ENCODE data around the gene RNF126.

RNF126 gene

DNA sequence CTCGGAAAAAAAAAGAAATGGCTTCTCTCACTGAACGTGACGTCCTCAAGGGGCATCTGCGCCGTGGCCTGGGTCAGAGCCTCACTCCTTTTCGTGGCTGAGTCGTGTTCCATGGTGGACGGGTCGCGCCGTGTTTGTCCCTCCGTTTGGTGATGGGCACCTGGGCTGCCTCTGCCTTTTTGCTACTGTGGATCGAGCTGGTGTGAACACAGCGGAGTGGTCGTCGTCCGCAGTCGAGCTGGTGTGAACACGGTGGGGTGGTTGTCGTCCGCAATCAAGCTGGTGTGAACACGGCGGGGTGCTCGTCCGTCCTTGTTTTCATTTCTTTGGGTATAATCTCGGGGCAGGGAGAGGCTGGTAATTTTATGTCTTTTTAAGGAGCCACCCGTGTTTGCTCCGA is 61.7 kb downstream of the RNF126 start:
- no peak overlapping the region for H3K4me3 ChIP-seq
- peaks cover 2% of the 10 kb centered on the region; the same call in 1 of the 2 replicates for H3K27me3 ChIP-seq
- H3K9me3 ChIP-seq: peaks cover 24% of the 10 kb centered on the region
- no peak overlapping the region for H3K9ac ChIP-seq
- no peak for TF ChIP-seq Cebpa-rat (IDR thresholded peaks at IDR 0.05)
- H3K27ac ChIP-seq: no peak overlapping the region
- H3K36me3 ChIP-seq: no peaks in the 10 kb centered on the region
- H4K20me1 ChIP-seq: peaks cover 4% of the 10 kb centered on the region; the same call in 1 of the 2 replicates
- no peak overlapping the region for H3K4me2 ChIP-seq
- H3K4me1 ChIP-seq: peaks cover 7% of the 10 kb centered on the region

Measured in BLaER1 (cell line).